ENCODE results near the gene SVOP. TPM values are rescaled to one million over a fixed set of nuclear protein-coding genes. Genes with fewer than 3 reads are reported as not detected.

The SVOP gene
- total RNA-seq, 4 donors from 2014 or later = not detected

- TF ChIP-seq POLR2A (IDR thresholded peaks at IDR 0.05) = no peak
- no peak for TF ChIP-seq EP300 (IDR thresholded peaks at IDR 0.05)
- no peak for TF ChIP-seq CTCF (IDR thresholded peaks at IDR 0.05)
- H3K4me1 ChIP-seq = no peaks in the 10 kb centered on the region
- no peak for DNase-seq (ENCODE audit: low spot score in 2 of 2)
- H3K36me3 ChIP-seq = no peaks in the 10 kb centered on the region
- no peak overlapping the region for H3K4me3 ChIP-seq
- 69 to 70% methylated on average over 5 of the region's 5 CpGs for WGBS, 2 donors
- no peaks in the 10 kb centered on the region for H3K27me3 ChIP-seq
- no peak overlapping the region for H3K27ac ChIP-seq
- no peaks in the 10 kb centered on the region for H3K9me3 ChIP-seq
Observed at GRCh38 chr12:108930155-108930554, 90.7 kb downstream of the SVOP start.

GRCh38 chr12:108928695-108929094 is 92.2 kb downstream of the SVOP start:
- Histone ChIP-seq H3K4me3 (no peak overlapping the region), H3K27ac (no peak overlapping the region), H3K4me1 (no peaks in the 10 kb centered on the region), H3K36me3 (no peaks in the 10 kb centered on the region), H3K9me3 (no peaks in the 10 kb centered on the region), H3K27me3 (no peaks in the 10 kb centered on the region)
- DNase-seq (ENCODE audit: low spot score in 2 of 2) = no peak
- TF ChIP-seq CTCF (IDR thresholded peaks at IDR 0.05) = no peak
- TF ChIP-seq POLR2A (IDR thresholded peaks at IDR 0.05) = no peak
- TF ChIP-seq EP300 (IDR thresholded peaks at IDR 0.05) = no peak
- 85 to 89% methylated on average over 8 of the region's 8 CpGs for WGBS, 2 donors

GRCh38 chr12:108922918-108923317 is 98.0 kb downstream of the SVOP start:
- WGBS, 2 donors = 86 to 89% methylated on average over 3 of the region's 3 CpGs
- Histone ChIP-seq H3K9me3 (peaks cover 0 to 21% (median 0%) of the 10 kb centered on the region in 4 donors), H3K4me1 (no peaks in the 10 kb centered on the region), H3K36me3 (no peaks in the 10 kb centered on the region), H3K27ac (no peak overlapping the region), H3K4me3 (no peak overlapping the region), H3K27me3 (no peaks in the 10 kb centered on the region)
- no peak for TF ChIP-seq CTCF (IDR thresholded peaks at IDR 0.05)
- TF ChIP-seq EP300 (IDR thresholded peaks at IDR 0.05) = no peak
- no peak for TF ChIP-seq POLR2A (IDR thresholded peaks at IDR 0.05)
- DNase-seq (ENCODE audit: low spot score in 2 of 2) = no peak

GRCh38 chr12:108921946-108922345 is 98.9 kb downstream of the SVOP start:
- Histone ChIP-seq H3K4me3 (no peak overlapping the region), H3K27ac (no peak overlapping the region), H3K36me3 (no peaks in the 10 kb centered on the region), H3K4me1 (no peaks in the 10 kb centered on the region), H3K9me3 (peaks cover 0 to 21% (median 0%) of the 10 kb centered on the region in 4 donors), H3K27me3 (no peaks in the 10 kb centered on the region)
- TF ChIP-seq EP300 (IDR thresholded peaks at IDR 0.05) = no peak
- no peak for TF ChIP-seq CTCF (IDR thresholded peaks at IDR 0.05)
- TF ChIP-seq POLR2A (IDR thresholded peaks at IDR 0.05) = no peak
- 56 to 60% methylated on average over 3 of the region's 3 CpGs for WGBS, 2 donors
- no peak for DNase-seq (ENCODE audit: low spot score in 2 of 2)

- Histone ChIP-seq H3K27ac (no peak overlapping the region), H3K27me3 (no peaks in the 10 kb centered on the region), H3K9me3 (peaks cover 0 to 21% (median 0%) of the 10 kb centered on the region in 4 donors), H3K4me3 (no peak overlapping the region), H3K4me1 (peaks cover 0 to 5% (median 0%) of the 10 kb centered on the region in 4 donors), H3K36me3 (no peaks in the 10 kb centered on the region)
- no peak for TF ChIP-seq POLR2A (IDR thresholded peaks at IDR 0.05)
- TF ChIP-seq CTCF (IDR thresholded peaks at IDR 0.05) = no peak
- no peak for TF ChIP-seq EP300 (IDR thresholded peaks at IDR 0.05)
- DNase-seq (ENCODE audit: low spot score in 2 of 2) = no peak
- WGBS, 2 donors = 94 to 100% methylated on average over 3 of the region's 3 CpGs
Observed at GRCh38 chr12:108918960-108919642, 101.8 kb downstream of the SVOP start.

All from tibial nerve (tissue), 4 donors.